H1 (cell line): Measurements from ENCODE around the gene PAPOLA. TPM values are rescaled to one million over a fixed set of nuclear protein-coding genes. Genes with fewer than 3 reads are reported as not detected.

Experiments used
- CTCF ChIA-PET: fragments of 300-600 bp; sonication (Branson Sonifier 250); formaldehyde crosslinking; loops from one replicate; lab custom pipeline; 2021; ENCODE audit not compliant: partially characterized antibody; lab: Charles Lee
- POLR2A ChIA-PET: fragments of 300-600 bp; sonication (Branson Sonifier 250); formaldehyde crosslinking; loops from one replicate; lab custom pipeline; 2021; ENCODE audit warnings: inconsistent platforms; ENCODE audit not compliant: partially characterized antibody; lab: Charles Lee
- DNase-seq, 2 experiments: peaks; one replicate each; pipeline versions ENCODE4 v3.0.0 to v3.0.0-alpha.2; 2010 to 2022; ENCODE audit warnings: low spot score in 2 of 2, low read depth in 1 of 2, mixed read lengths in 1 of 2
- FAIRE-seq: peaks from 2 replicates; lab custom pipeline; 2011; peaks lifted over from hg19 to GRCh38; lab: Jason Lieb, UNC
- H2AFZ ChIP-seq: 2 replicates; pipeline ENCODE4 v1.8.1; 2012; ENCODE audit warnings: low read length, inconsistent platforms
- H2AK5ac ChIP-seq: 2 replicates; pipeline ENCODE4 v1.6.1; 2013; ENCODE audit warnings: low read depth, low read length
- H2BK120ac ChIP-seq: replicated peaks from 2 replicates; pipeline ENCODE3; 2013; ENCODE audit warnings: low read depth, low read length, inconsistent platforms
- H2BK12ac ChIP-seq: 2 replicates; pipeline ENCODE4 v1.6.1; 2013; ENCODE audit warnings: low read depth, low read length
- H2BK15ac ChIP-seq: 2 replicates; pipeline ENCODE4 v1.6.1; 2013; ENCODE audit warnings: low read length
- H2BK20ac ChIP-seq: 2 replicates; pipeline ENCODE4 v1.6.1; 2013; ENCODE audit warnings: low read length
- H2BK5ac ChIP-seq: 2 replicates; pipeline ENCODE4 v1.6.1; 2013; ENCODE audit warnings: low read depth, low read length
- H3K14ac ChIP-seq: 2 replicates; pipeline ENCODE4 v1.6.1; 2013; ENCODE audit warnings: inconsistent platforms; ENCODE audit not compliant: insufficient read length
- H3K18ac ChIP-seq: 2 replicates; pipeline ENCODE4 v1.6.1; 2013; ENCODE audit warnings: low read length; ENCODE audit errors: extremely low read depth
- H3K23ac ChIP-seq: 2 replicates; pipeline ENCODE4 v1.6.1; 2013; ENCODE audit warnings: inconsistent platforms; ENCODE audit not compliant: insufficient read length
- H3K23me2 ChIP-seq: 2 replicates; pipeline ENCODE4 v1.6.1; 2013; ENCODE audit warnings: low read depth, low read length
- H3K27ac ChIP-seq: 2 replicates; pipeline ENCODE4 v1.6.1; 2011; ENCODE audit warnings: low read depth, low read length, inconsistent platforms
- H3K27me3 ChIP-seq, 4 experiments: replicated peaks in 1 of 4; 1 replicate in 1 of 4; 2 replicates in 3 of 4; pipeline versions ENCODE4 v1.6.1 to v1.8.1; 2011 to 2013; ENCODE audit warnings: low read length in 3 of 4, mild to moderate bottlenecking in 3 of 4, inconsistent platforms in 2 of 4, mixed read lengths in 2 of 4, moderate library complexity in 1 of 4; ENCODE audit not compliant: control insufficient read depth in 3 of 4, insufficient read depth in 3 of 4; ENCODE audit errors: extremely low read depth in 1 of 4
- H3K36me3 ChIP-seq, 4 experiments: 2 replicates each; pipeline versions ENCODE4 v1.6.1 to v1.8.1; 2011 to 2013; ENCODE audit warnings: mild to moderate bottlenecking in 4 of 4, low read length in 3 of 4, moderate library complexity in 2 of 4, control low read depth in 1 of 4, inconsistent platforms in 1 of 4; ENCODE audit not compliant: insufficient read depth in 4 of 4, control insufficient read depth in 2 of 4
- H3K4ac ChIP-seq: replicated peaks from 2 replicates; pipeline ENCODE3; 2013; ENCODE audit warnings: low read length, low read depth, mixed read lengths, inconsistent platforms; ENCODE audit not compliant: insufficient read length
- H3K4me1 ChIP-seq, 4 experiments: replicated peaks in 1 of 4; 1 replicate in 1 of 4; 2 replicates in 3 of 4; pipeline versions ENCODE4 v1.6.1 to v1.8.1; 2011 to 2013; ENCODE audit warnings: low read length in 3 of 4, inconsistent platforms in 2 of 4, mixed read lengths in 1 of 4; ENCODE audit not compliant: insufficient read depth in 4 of 4, control insufficient read depth in 3 of 4
- H3K4me2 ChIP-seq, 2 experiments: 2 replicates each; pipeline versions ENCODE4 v1.6.1 to v1.8.1; 2011 to 2013; ENCODE audit warnings: low read depth in 2 of 2, low read length in 2 of 2, control low read depth in 1 of 2, inconsistent platforms in 1 of 2, mild to moderate bottlenecking in 1 of 2; ENCODE audit not compliant: insufficient read depth in 1 of 2
- H3K4me3 ChIP-seq, 4 experiments: fragments of 200-600, 300-600 bp in 1 of 4; sonication (generic), shearing (Covaris generic), sonication (Bioruptor Twin) in 1 of 4; 2 replicates each; pipeline versions ENCODE4 v1.5.1 to v1.8.1; 2011 to 2016; ENCODE audit warnings: low read length in 4 of 4, low read depth in 3 of 4, control low read depth in 2 of 4, inconsistent platforms in 2 of 4, mild to moderate bottlenecking in 2 of 4, mixed read lengths in 1 of 4, moderate library complexity in 1 of 4; ENCODE audit not compliant: insufficient read depth in 2 of 4; ENCODE audit errors: extremely low read depth in 1 of 4
- H3K56ac ChIP-seq: replicated peaks from 2 replicates; pipeline ENCODE3; 2013; ENCODE audit warnings: low read depth, mild to moderate bottlenecking, mixed read lengths, low read length, inconsistent platforms; ENCODE audit not compliant: insufficient read length
- H3K79me1 ChIP-seq: 2 replicates; pipeline ENCODE4 v1.6.1; 2013; ENCODE audit warnings: low read depth, low read length, control low read depth
- H3K79me2 ChIP-seq, 2 experiments: 2 replicates each; pipeline versions ENCODE4 v1.6.1 to v1.8.1; 2012 to 2013; ENCODE audit warnings: low read length in 2 of 2, mild to moderate bottlenecking in 2 of 2, inconsistent platforms in 1 of 2; ENCODE audit not compliant: insufficient read depth in 2 of 2, control insufficient read depth in 1 of 2
- H3K9ac ChIP-seq, 4 experiments: replicated peaks in 1 of 4; 1 replicate in 1 of 4; 2 replicates in 3 of 4; pipeline versions ENCODE4 v1.6.1 to v1.8.1; 2011 to 2013; ENCODE audit warnings: low read depth in 3 of 4, low read length in 3 of 4, control low read depth in 2 of 4, mild to moderate bottlenecking in 2 of 4, moderate library complexity in 2 of 4, inconsistent platforms in 1 of 4; ENCODE audit errors: extremely low read depth in 1 of 4
- H3K9me3 ChIP-seq, 2 experiments: 2 replicates each; pipeline versions ENCODE4 v1.6.1 to v1.8.1; 2012 to 2013; ENCODE audit warnings: mild to moderate bottlenecking in 2 of 2, moderate library complexity in 2 of 2, control low read depth in 1 of 2, inconsistent platforms in 1 of 2, low read depth in 1 of 2, low read length in 1 of 2, mixed read lengths in 1 of 2; ENCODE audit not compliant: insufficient read depth in 2 of 2
- H4K20me1 ChIP-seq, 2 experiments: replicated peaks in 1 of 2; 2 replicates each; pipeline versions ENCODE3 to v1.8.1; 2011 to 2013; ENCODE audit warnings: inconsistent platforms in 2 of 2, low read length in 2 of 2, mild to moderate bottlenecking in 1 of 2; ENCODE audit not compliant: insufficient read depth in 2 of 2, control insufficient read depth in 1 of 2
- H4K5ac ChIP-seq: 2 replicates; pipeline ENCODE4 v1.6.1; 2013; ENCODE audit warnings: low read length, low read depth, mixed read lengths, inconsistent platforms; ENCODE audit not compliant: insufficient read length
- H4K8ac ChIP-seq: 2 replicates; pipeline ENCODE4 v1.8.0; 2013; ENCODE audit warnings: mild to moderate bottlenecking, moderate library complexity, low read length, inconsistent platforms; ENCODE audit not compliant: insufficient read depth; ENCODE audit errors: extremely low read depth
- H4K91ac ChIP-seq: replicated peaks from 2 replicates; pipeline ENCODE3; 2013; ENCODE audit warnings: low read length, mixed read lengths, inconsistent platforms; ENCODE audit not compliant: insufficient read length
- GABPA ChIP-seq: IDR thresholded peaks from 2 replicates; pipeline ENCODE4 v1.6.1; 2011; ENCODE audit warnings: mild to moderate bottlenecking, low read length, moderate library complexity, borderline replicate concordance; ENCODE audit not compliant: insufficient read depth
- JUN ChIP-seq: IDR thresholded peaks from 2 replicates; pipeline ENCODE4 v1.6.1; 2011; ENCODE audit warnings: low read depth, mild to moderate bottlenecking, improper control_type of control experiment, low read length
- MAX ChIP-seq: IDR thresholded peaks from 2 replicates; pipeline ENCODE4 v1.6.1; 2012; ENCODE audit warnings: inconsistent platforms
- POLR2A ChIP-seq, 2 experiments: IDR thresholded peaks; 1 replicate in 1 of 2; 2 replicates in 1 of 2; pipeline ENCODE4 v1.6.1; 2011; ENCODE audit warnings: low read depth in 2 of 2, low read length in 2 of 2, mild to moderate bottlenecking in 2 of 2; ENCODE audit errors: control extremely low read depth in 1 of 2
- SRF ChIP-seq: IDR thresholded peaks from 2 replicates; pipeline ENCODE4 v1.6.1; 2011; ENCODE audit warnings: mild to moderate bottlenecking, low read depth, low read length, moderate library complexity
- WGBS, 2 experiments: shearing (Covaris generic) in 1 of 2; methylation state at CpG; one replicate each; pipeline versions ENCODE4 v1.1.6 to v1.1.7; 2013 to 2015; ENCODE audit warnings: low lambda C conversion rate in 2 of 2, mixed read lengths in 2 of 2, inconsistent platforms in 1 of 2, low coverage in 1 of 2, missing lambda C conversion rate in 1 of 2; ENCODE audit not compliant: insufficient replicate concordance in 2 of 2, insufficient coverage in 1 of 2, insufficient read length in 1 of 2; ENCODE audit errors: extremely low coverage in 1 of 2, missing lambda C conversion rate in 1 of 2; 5-methylcytosine and 5-hydroxymethylcytosine counted together
- polyA plus RNA-seq, 7 experiments: library from polyadenylated mRNA; depleted of rRNA in 3 of 7; stranded (reverse) in 5 of 7; unstranded in 2 of 7; fragments of >200 nt in 5 of 7; fragments of 200-250 nt in 2 of 7; gene quantifications; 1 replicate in 5 of 7; 2 replicates in 1 of 7; 4 replicates in 1 of 7; pipeline versions ENCODE4 v1.2.1 to v1.2.3, GENCODE V29; 2011 to 2013; ENCODE audit warnings: missing spikeins in 2 of 7, mixed read lengths in 2 of 7
- total RNA-seq: library from RNA; stranded (reverse); fragmentation: NEBNext Ultra II Directional; extraction: Animal tissue kit (Norgen Biotek cat#: 25700); gene quantifications from 2 replicates; pipeline ENCODE4 v1.2.1, GENCODE V29; 2021

Gene PAPOLA
- total and polyA plus RNA-seq, 2 of the 8 experiments (the other 6 are each of a cell fraction or from before 2014, with no cell fraction given): 163 to 239 TPM

DNA sequence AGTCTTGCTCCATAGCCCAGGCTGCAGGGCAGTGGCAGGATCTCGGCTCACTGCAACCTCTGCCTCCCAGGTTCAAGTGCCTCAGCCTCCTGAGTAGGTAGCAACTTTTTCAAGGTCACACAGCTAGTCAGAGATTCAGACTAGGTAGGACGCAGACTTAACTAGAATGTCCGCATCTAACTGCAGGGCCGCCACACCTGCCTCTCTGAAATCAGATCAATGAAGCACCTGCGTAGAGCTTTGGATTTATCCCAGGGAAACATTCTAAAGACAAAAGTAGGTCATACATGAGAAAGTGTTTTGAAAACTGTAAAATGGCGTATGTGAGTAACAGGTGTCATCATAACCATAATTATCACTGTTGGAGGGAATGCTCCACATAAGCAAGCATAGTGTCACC, 49.5 kb upstream of the PAPOLA start:
- Histone ChIP-seq H3K79me1 (no peaks in the 10 kb centered on the region), H2BK120ac (no peak overlapping the region), H2BK12ac (no peak overlapping the region), H2AK5ac (no peak overlapping the region), H3K4me2 (no peak overlapping the region), H3K9me3 (no peaks in the 10 kb centered on the region), H4K5ac (no peak overlapping the region), H3K4me1 (no peaks in the 10 kb centered on the region), H3K14ac (no peak overlapping the region), H2BK20ac (no peak overlapping the region), H2BK15ac (no peak overlapping the region), H3K9ac (no peak overlapping the region), H3K4me3 (no peak overlapping the region), H3K23ac (no peak overlapping the region), H3K27ac (no peak overlapping the region), H3K23me2 (no peaks in the 10 kb centered on the region), H3K36me3 (no peaks in the 10 kb centered on the region), H3K4ac (no peak overlapping the region), H2BK5ac (no peak overlapping the region), H3K56ac (no peak overlapping the region), H4K8ac (no peak overlapping the region), H3K27me3 (no peaks in the 10 kb centered on the region), H3K79me2 (no peaks in the 10 kb centered on the region), H3K18ac (no peak overlapping the region), H4K20me1 (no peaks in the 10 kb centered on the region), H2AFZ (no peak overlapping the region), H4K91ac (no peak overlapping the region)
- ChIA-PET CTCF (no interaction called here), POLR2A (no interaction called here)
- FAIRE-seq (no peak), DNase-seq (no peak)
- WGBS, 2 experiments: 89% methylated on average over 6 of the region's 6 CpGs; no CpG with 5 or more reads in 1 of the 2 experiments
- no peak for TF ChIP-seq POLR2A (IDR thresholded peaks at IDR 0.05; ENCODE audit: control extremely low read depth in 1 of 2, low read depth in 2 of 2, low read length in 2 of 2)
- no peak for TF ChIP-seq MAX
- TF ChIP-seq GABPA: no peak
- TF ChIP-seq JUN: no peak
- TF ChIP-seq SRF: no peak
